GM12878 (cell line): ENCODE measurements around the gene NLRC5. TPM values are rescaled to one million over a fixed set of nuclear protein-coding genes. Genes with fewer than 3 reads are reported as not detected.
"Not testable (repeated sequence)": the region's sequence is repeated elsewhere in the genome, so short reads cannot be mapped to it uniquely, and the experiment has no call there.

Source experiments
- ATAC-seq: fragments of 200-7000 bp; cut with Tn5 transposase; 3 replicates; pipeline ENCODE4 v1.9.1; 2020; ENCODE audit warnings: mild to moderate bottlenecking, moderate library complexity
- BruUV-seq: library from RNA; stranded (reverse); fragments of 400-500 nt; replicated peaks from 2 replicates; lab custom pipeline; 2021; lab: Mats Ljungman, UMichigan
- CTCF ChIA-PET: fragments of 300-600 bp; sonication (Branson Sonifier 250); formaldehyde crosslinking; extraction: SDS; loops from one replicate; lab custom pipeline; 2021; ENCODE audit warnings: inconsistent platforms; lab: Yijun Ruan, JAX
- POLR2A ChIA-PET: fragments of 350-600 bp; formaldehyde crosslinking; extraction: SDS; loops from one replicate; lab custom pipeline; 2021; ENCODE audit warnings: inconsistent platforms; lab: Charles Lee
- RAD21 ChIA-PET: fragments of 300-600 bp; sonication (Branson Sonifier 250); formaldehyde crosslinking; loops from one replicate; lab custom pipeline; 2023; ENCODE audit warnings: antibody characterized with exemption; ENCODE audit not compliant: unreplicated experiment; lab: Charles Lee
- SMC1A ChIA-PET: fragments of 300-600 bp; sonication (Branson Sonifier 250); formaldehyde crosslinking; loops from one replicate; lab custom pipeline; 2023; ENCODE audit not compliant: unreplicated experiment, uncharacterized antibody; lab: Charles Lee
- DNase-seq: peaks from one replicate; pipeline ENCODE4 v3.0.0-alpha.2; 2011; ENCODE audit warnings: low read depth, low spot score
- FAIRE-seq: peaks from 3 replicates; lab custom pipeline; 2011; peaks lifted over from hg19 to GRCh38; lab: Jason Lieb, UNC
- H2AFZ ChIP-seq: 2 replicates; pipeline ENCODE4 v1.6.0; 2011; ENCODE audit warnings: low read depth, low read length, control low read depth; ENCODE audit not compliant: control insufficient read depth
- H3K27ac ChIP-seq: 2 replicates; pipeline ENCODE4 v1.5.1; 2011; ENCODE audit warnings: control low read depth; ENCODE audit not compliant: control insufficient read depth, insufficient read depth
- H3K27me3 ChIP-seq, 2 experiments: replicated peaks in 1 of 2; 2 replicates each; pipeline versions ENCODE4 v1.6.0 to v1.6.1; 2011; ENCODE audit warnings: low read length in 1 of 2; ENCODE audit not compliant: control insufficient read depth in 2 of 2, insufficient read depth in 2 of 2
- H3K36me3 ChIP-seq, 2 experiments: 2 replicates each; pipeline ENCODE4 v1.5.1; 2011; ENCODE audit warnings: low read length in 1 of 2; ENCODE audit not compliant: control insufficient read depth in 2 of 2, insufficient read depth in 2 of 2
- H3K4me1 ChIP-seq: 2 replicates; pipeline ENCODE4 v1.6.1; 2011; ENCODE audit warnings: mild to moderate bottlenecking, low read length, moderate library complexity, mixed read lengths; ENCODE audit not compliant: control insufficient read depth, insufficient read depth
- H3K4me2 ChIP-seq: 2 replicates; pipeline ENCODE4 v1.6.0; 2011; ENCODE audit warnings: control low read depth; ENCODE audit not compliant: control insufficient read depth, insufficient read depth
- H3K4me3 ChIP-seq: fragments of 200-600 bp; sonication (generic); 2 replicates; pipeline ENCODE4 v1.5.1; 2016
- H3K79me2 ChIP-seq: 2 replicates; pipeline ENCODE4 v1.6.0; 2011; ENCODE audit warnings: low read length; ENCODE audit not compliant: control insufficient read depth, insufficient read depth
- H3K9ac ChIP-seq: 2 replicates; pipeline ENCODE4 v1.8.0; 2011; ENCODE audit warnings: low read length, control low read depth, mixed read lengths; ENCODE audit not compliant: control insufficient read depth, insufficient read depth
- H3K9me3 ChIP-seq: replicated peaks from 3 replicates; pipeline ENCODE4 v1.5.1; 2011; ENCODE audit warnings: mild to moderate bottlenecking, low read length; ENCODE audit not compliant: control insufficient read depth, insufficient read depth
- H4K20me1 ChIP-seq: 2 replicates; pipeline ENCODE4 v1.6.0; 2011; ENCODE audit not compliant: control insufficient read depth, insufficient read depth
- CBX3 ChIP-seq: fragments of 200-600 bp; sonication (generic); IDR thresholded peaks from 2 replicates; pipeline ENCODE4 v1.6.1; 2016; ENCODE audit warnings: low read depth, borderline replicate concordance
- GATAD2B ChIP-seq: fragments of 450-650 bp; conservative IDR thresholded peaks from 2 replicates; pipeline ENCODE4 v1.6.1; 2017; ENCODE audit warnings: low read depth, mild to moderate bottlenecking, moderate library complexity
- NBN ChIP-seq: fragments of 450-650 bp; IDR thresholded peaks from 2 replicates; pipeline ENCODE4 v1.6.1; 2016
- RBBP5 ChIP-seq: fragments of 200-600 bp; sonication (generic); conservative IDR thresholded peaks from 2 replicates; pipeline ENCODE4 v1.6.1; 2016
- RCOR1 ChIP-seq: conservative IDR thresholded peaks from 2 replicates; pipeline ENCODE4 v1.6.1; 2012; ENCODE audit warnings: low read depth, low read length, improper control_type of control experiment
- SUPT20H ChIP-seq: IDR thresholded peaks from 2 replicates; pipeline ENCODE4 v1.6.1; 2011; ENCODE audit warnings: low read depth, mild to moderate bottlenecking, low read length, moderate library complexity, borderline replicate concordance; ENCODE audit not compliant: control insufficient read depth
- ZNF207 ChIP-seq: fragments of 450-650 bp; IDR thresholded peaks from 2 replicates; pipeline ENCODE4 v1.6.1; 2014; ENCODE audit warnings: antibody characterized with exemption, mild to moderate bottlenecking, borderline replicate concordance
- WGBS: methylation state at CpG from one replicate; pipeline ENCODE4 v1.1.6; 2016; ENCODE audit warnings: low lambda C conversion rate; ENCODE audit not compliant: insufficient replicate concordance, insufficient coverage; ENCODE audit errors: missing lambda C conversion rate; 5-methylcytosine and 5-hydroxymethylcytosine counted together
- in situ Hi-C: fragments of 300-500 bp; cut with MboI; formaldehyde crosslinking; loops from 9 replicates; pipeline ENCODE4 v1.14.3; 2018; ENCODE audit warnings: mixed read lengths
- intact Hi-C: fragments of 100-400 bp; cut with micrococcal nuclease; formaldehyde crosslinking; loops from one replicate; pipeline ENCODE4 v1.14.2; 2022; ENCODE audit not compliant: unreplicated experiment
- polyA plus RNA-seq, 11 experiments: library from polyadenylated mRNA; depleted of rRNA in 4 of 11; unstranded in 6 of 11; stranded (reverse) in 5 of 11; fragments of >200 nt; fragmentation: Nextera tagmentation in 4 of 11; fragmentation: Illumina TruSeq in 1 of 11; extraction: Ambion mirVana in 4 of 11; extraction: Trizol in 1 of 11; gene quantifications; 1 replicate in 1 of 11; 2 replicates in 10 of 11; pipeline versions ENCODE4 v1.2.1 to v1.2.3, GENCODE V29; 2011 to 2016; ENCODE audit warnings: inconsistent platforms in 2 of 11, missing spikeins in 2 of 11, low read depth in 1 of 11
- total RNA-seq, 4 experiments: library from RNA; depleted of rRNA in 3 of 4; stranded (reverse); fragments of >200 nt in 3 of 4; fragmentation: Illumina TruSeq in 1 of 4; extraction: Trizol in 1 of 4; gene quantifications; 2 replicates each; pipeline versions ENCODE4 v1.2.1 to v1.2.3, GENCODE V29; 2013 to 2021

The NLRC5 gene
- total and polyA plus RNA-seq, 10 of the 15 experiments (the other 5 are each of a cell fraction or from before 2014, with no cell fraction given), result 13.1 to 105 (median 57.3) TPM

GRCh38 chr16:57070424-57070823, 81.1 kb downstream of the NLRC5 start (continued):
- TF ChIP-seq RCOR1 (no peak), GATAD2B (no peak), CBX3 (no peak), SUPT20H (no peak), ZNF207 (no peak), RBBP5 (no peak), NBN (no peak)

DNA sequence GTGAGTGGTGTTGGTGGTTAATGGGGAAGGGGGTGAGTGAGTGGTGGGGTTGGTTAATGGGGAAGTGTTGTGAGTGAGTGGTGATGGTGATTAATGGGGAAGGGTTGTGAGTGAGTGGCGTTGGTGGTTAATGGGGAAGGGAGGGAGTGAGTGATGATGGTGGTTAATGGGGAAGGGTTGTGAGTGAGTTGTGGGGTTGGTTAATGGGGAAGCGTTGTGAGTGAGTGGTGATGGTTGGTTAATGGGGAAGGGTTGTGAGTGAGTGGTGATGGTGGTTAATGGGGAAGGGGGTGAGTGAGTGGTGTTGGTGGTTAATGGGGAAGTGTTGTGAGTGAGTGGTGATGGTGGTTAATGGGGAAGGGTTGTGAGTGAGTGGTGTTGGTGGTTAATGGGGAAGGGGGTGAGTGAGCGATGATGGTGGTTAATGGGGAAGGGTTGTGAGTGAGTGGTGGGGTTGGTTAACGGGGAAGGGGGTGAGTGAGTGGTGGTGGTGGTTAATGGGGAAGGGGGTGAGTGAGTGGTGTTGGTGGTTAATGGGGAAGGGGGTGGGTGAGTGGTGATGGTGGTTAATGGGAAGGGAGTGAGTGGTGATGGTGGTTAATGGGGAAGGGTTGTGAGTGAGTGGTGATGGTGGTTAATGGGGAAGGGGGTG, 81.8 kb downstream of the NLRC5 start:
- ATAC-seq, H3K9ac ChIP-seq, H2AFZ ChIP-seq, intact Hi-C loops, POLR2A ChIA-PET, RAD21 ChIA-PET, H3K79me2 ChIP-seq, FAIRE-seq, H3K27ac ChIP-seq, DNase-seq, H3K36me3 ChIP-seq, BruUV-seq, H3K27me3 ChIP-seq, SMC1A ChIA-PET, H3K4me2 ChIP-seq, H3K4me3 ChIP-seq, H4K20me1 ChIP-seq, H3K9me3 ChIP-seq, in situ Hi-C loops: not testable (repeated sequence)
- WGBS, result 65% methylated on average over 4 of the region's 4 CpGs
- CTCF ChIA-PET, result interaction anchor here (1.3 kb wide), 1 partner anchor 119 kb away, joined by 3 read pairs; no protein-coding TSS in a partner anchor
- H3K4me1 ChIP-seq, result peaks cover 13% of the 10 kb centered on the region
